ENCODE results near the gene CAP2.

DNA sequence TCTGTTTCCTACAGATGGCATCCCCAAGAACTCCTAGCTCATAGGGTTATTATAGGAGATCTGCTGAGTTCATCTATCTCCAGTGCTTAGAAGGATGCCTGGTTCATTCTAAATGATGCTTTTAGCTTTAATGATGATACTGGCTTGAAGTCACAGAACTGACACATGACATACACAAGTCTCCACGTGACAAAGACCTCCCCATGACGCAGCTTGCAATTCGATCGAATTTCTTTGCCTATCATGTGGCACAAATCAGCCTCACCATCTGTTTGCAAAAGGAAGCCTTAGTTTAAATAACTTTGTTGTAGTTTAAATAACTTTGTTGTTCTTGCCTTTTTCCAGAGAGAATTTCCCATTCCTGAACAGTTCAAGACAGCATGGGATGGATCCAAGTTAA, 162.6 kb downstream of the CAP2 start:
- TF ChIP-seq, protein P1, sequence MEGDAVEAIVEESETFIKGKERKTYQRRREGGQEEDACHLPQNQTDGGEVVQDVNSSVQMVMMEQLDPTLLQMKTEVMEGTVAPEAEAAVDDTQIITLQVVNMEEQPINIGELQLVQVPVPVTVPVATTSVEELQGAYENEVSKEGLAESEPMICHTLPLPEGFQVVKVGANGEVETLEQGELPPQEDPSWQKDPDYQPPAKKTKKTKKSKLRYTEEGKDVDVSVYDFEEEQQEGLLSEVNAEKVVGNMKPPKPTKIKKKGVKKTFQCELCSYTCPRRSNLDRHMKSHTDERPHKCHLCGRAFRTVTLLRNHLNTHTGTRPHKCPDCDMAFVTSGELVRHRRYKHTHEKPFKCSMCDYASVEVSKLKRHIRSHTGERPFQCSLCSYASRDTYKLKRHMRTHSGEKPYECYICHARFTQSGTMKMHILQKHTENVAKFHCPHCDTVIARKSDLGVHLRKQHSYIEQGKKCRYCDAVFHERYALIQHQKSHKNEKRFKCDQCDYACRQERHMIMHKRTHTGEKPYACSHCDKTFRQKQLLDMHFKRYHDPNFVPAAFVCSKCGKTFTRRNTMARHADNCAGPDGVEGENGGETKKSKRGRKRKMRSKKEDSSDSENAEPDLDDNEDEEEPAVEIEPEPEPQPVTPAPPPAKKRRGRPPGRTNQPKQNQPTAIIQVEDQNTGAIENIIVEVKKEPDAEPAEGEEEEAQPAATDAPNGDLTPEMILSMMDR (conservative IDR thresholded peaks at IDR 0.05; ENCODE audit: low read depth in 2 of 2): no peak
- TF ChIP-seq EZH2 (IDR thresholded peaks at IDR 0.05; ENCODE audit: low read depth, unreplicated experiment) (no peak), CREB1 (CRISPR knock-in tag; IDR thresholded peaks at IDR 0.05; ENCODE audit: low read depth) (no peak), EZH2phosphoT487 (IDR thresholded peaks at IDR 0.05; ENCODE audit: unreplicated experiment) (no peak), POLR2AphosphoS5 (IDR thresholded peaks at IDR 0.05; ENCODE audit: low read depth) (no peak), ZNF114 (CRISPR knock-in tag; IDR thresholded peaks at IDR 0.05) (no peak), JUNB (IDR thresholded peaks at IDR 0.05; ENCODE audit: unreplicated experiment) (no peak)
- TF ChIP-seq, protein P2, sequence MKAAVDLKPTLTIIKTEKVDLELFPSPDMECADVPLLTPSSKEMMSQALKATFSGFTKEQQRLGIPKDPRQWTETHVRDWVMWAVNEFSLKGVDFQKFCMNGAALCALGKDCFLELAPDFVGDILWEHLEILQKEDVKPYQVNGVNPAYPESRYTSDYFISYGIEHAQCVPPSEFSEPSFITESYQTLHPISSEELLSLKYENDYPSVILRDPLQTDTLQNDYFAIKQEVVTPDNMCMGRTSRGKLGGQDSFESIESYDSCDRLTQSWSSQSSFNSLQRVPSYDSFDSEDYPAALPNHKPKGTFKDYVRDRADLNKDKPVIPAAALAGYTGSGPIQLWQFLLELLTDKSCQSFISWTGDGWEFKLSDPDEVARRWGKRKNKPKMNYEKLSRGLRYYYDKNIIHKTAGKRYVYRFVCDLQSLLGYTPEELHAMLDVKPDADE (IDR thresholded peaks at IDR 0.05): no peak

Measured in GM23338 (cell line).